ENCODE measurements around the gene ADAMTSL1.

GRCh38 chr9:18721267-18721994 is 247.5 kb downstream of the ADAMTSL1 start:
- TF ChIP-seq CTCF (IDR thresholded peaks at IDR 0.05) (no peak), EP300 (IDR thresholded peaks at IDR 0.05) (no peak)
